HUES64 (cell line): ENCODE results near the gene IQCM.
"Not testable (repeated sequence)": the region's sequence is repeated elsewhere in the genome, so short reads cannot be mapped to it uniquely, and the experiment has no call there.

Experiments used
- H3K27ac ChIP-seq: 2 replicates; pipeline ENCODE4 v1.7.0; 2013; ENCODE audit warnings: low read depth, low read length, inconsistent platforms
- H3K27me3 ChIP-seq: 2 replicates; pipeline ENCODE4 v1.6.1; 2013; ENCODE audit warnings: mild to moderate bottlenecking, low read length; ENCODE audit not compliant: insufficient read depth
- H3K36me3 ChIP-seq: 2 replicates; pipeline ENCODE4 v1.6.1; 2013; ENCODE audit warnings: mild to moderate bottlenecking, low read length; ENCODE audit not compliant: insufficient read depth
- H3K4me1 ChIP-seq: 2 replicates; pipeline ENCODE4 v1.6.1; 2013; ENCODE audit warnings: mild to moderate bottlenecking, low read length, moderate library complexity; ENCODE audit not compliant: insufficient read depth
- H3K4me3 ChIP-seq: 2 replicates; pipeline ENCODE4 v1.5.1; 2013; ENCODE audit warnings: mild to moderate bottlenecking, low read length, moderate library complexity
- H3K9ac ChIP-seq: 2 replicates; pipeline ENCODE4 v1.6.1; 2013; ENCODE audit warnings: mild to moderate bottlenecking, low read depth, low read length
- H3K9me3 ChIP-seq: 2 replicates; pipeline ENCODE4 v1.6.1; 2013; ENCODE audit warnings: low read depth, low read length; ENCODE audit not compliant: insufficient read depth
- WGBS: fragments of 150-250, 120-280 bp; methylation state at CpG from one replicate; pipeline ENCODE4 v1.1.7; 2013; ENCODE audit warnings: missing lambda C conversion rate; 5-methylcytosine and 5-hydroxymethylcytosine counted together

IQCM gene

GRCh38 chr4:149518471-149518870 lies 297.2 kb downstream of the IQCM start:
- no peak overlapping the region for H3K9ac ChIP-seq
- no peak overlapping the region for H3K27ac ChIP-seq
- no peaks in the 10 kb centered on the region for H3K9me3 ChIP-seq
- no peaks in the 10 kb centered on the region for H3K36me3 ChIP-seq
- no peaks in the 10 kb centered on the region for H3K27me3 ChIP-seq
- H3K4me1 ChIP-seq: peaks cover 8% of the 10 kb centered on the region; the same call in 1 of the 2 replicates
- no peak overlapping the region for H3K4me3 ChIP-seq

GRCh38 chr4:149513081-149513480 lies 302.6 kb downstream of the IQCM start:
- no peaks in the 10 kb centered on the region for H3K36me3 ChIP-seq
- H3K27ac ChIP-seq: no peak overlapping the region
- H3K4me1 ChIP-seq: no peaks in the 10 kb centered on the region
- H3K9me3 ChIP-seq: peaks cover 6% of the 10 kb centered on the region; the same call in 1 of the 2 replicates
- H3K27me3 ChIP-seq: no peaks in the 10 kb centered on the region
- H3K4me3 ChIP-seq: no peak overlapping the region
- H3K9ac ChIP-seq: no peak overlapping the region

- no CpG with 5 or more reads among the region's 1 CpG for WGBS
- no peak overlapping the region for H3K27ac ChIP-seq
- H3K27me3 ChIP-seq: no peaks in the 10 kb centered on the region
- H3K4me3 ChIP-seq: no peak overlapping the region
- peaks cover 6% of the 10 kb centered on the region; the same call in 1 of the 2 replicates for H3K9me3 ChIP-seq
- H3K4me1 ChIP-seq: no peaks in the 10 kb centered on the region
- no peak overlapping the region for H3K9ac ChIP-seq
- H3K36me3 ChIP-seq: no peaks in the 10 kb centered on the region
Measured at GRCh38 chr4:149512501-149512900, 303.1 kb downstream of the IQCM start.

GRCh38 chr4:149511558-149512298 lies 303.9 kb downstream of the IQCM start:
- H3K4me1 ChIP-seq: no peaks in the 10 kb centered on the region
- H3K9ac ChIP-seq: no peak overlapping the region
- no peak overlapping the region for H3K27ac ChIP-seq
- no peak overlapping the region for H3K4me3 ChIP-seq
- WGBS: 91% methylated on average over 1 of the region's 2 CpGs
- no peaks in the 10 kb centered on the region for H3K36me3 ChIP-seq
- H3K27me3 ChIP-seq: no peaks in the 10 kb centered on the region
- H3K9me3 ChIP-seq: peaks cover 6% of the 10 kb centered on the region; the same call in 1 of the 2 replicates

GRCh38 chr4:149507309-149507708 lies 308.3 kb downstream of the IQCM start:
- H3K9ac ChIP-seq, H3K9me3 ChIP-seq, H3K4me1 ChIP-seq, H3K27me3 ChIP-seq, H3K27ac ChIP-seq, H3K36me3 ChIP-seq, H3K4me3 ChIP-seq: not testable (repeated sequence)
- WGBS: 95% methylated on average over 1 of the region's 1 CpG

GRCh38 chr4:149500806-149501205 lies 314.8 kb downstream of the IQCM start:
- Histone ChIP-seq H3K27ac (no peak overlapping the region), H3K36me3 (no peaks in the 10 kb centered on the region), H3K27me3 (no peaks in the 10 kb centered on the region), H3K9ac (no peak overlapping the region), H3K9me3 (0 out of 2 replicates have a peak, but pooled peaks cover 5% of the 10 kb centered on the region), H3K4me3 (no peak overlapping the region), H3K4me1 (no peaks in the 10 kb centered on the region)
- WGBS: 89% methylated on average over 1 of the region's 2 CpGs

GRCh38 chr4:149499726-149500125 lies 315.9 kb downstream of the IQCM start:
- no peaks in the 10 kb centered on the region for H3K36me3 ChIP-seq
- H3K4me1 ChIP-seq: no peaks in the 10 kb centered on the region
- H3K27me3 ChIP-seq: no peaks in the 10 kb centered on the region
- 92% methylated on average over 1 of the region's 2 CpGs for WGBS
- H3K9ac ChIP-seq: no peak overlapping the region
- H3K9me3 ChIP-seq: 0 out of 2 replicates have a peak, but pooled peaks cover 5% of the 10 kb centered on the region
- H3K27ac ChIP-seq: no peak overlapping the region
- H3K4me3 ChIP-seq: no peak overlapping the region

GRCh38 chr4:149498246-149498645 lies 317.4 kb downstream of the IQCM start:
- Histone ChIP-seq H3K4me3 (no peak overlapping the region), H3K27me3 (no peaks in the 10 kb centered on the region), H3K9me3 (0 out of 2 replicates have a peak, but pooled peaks cover 5% of the 10 kb centered on the region), H3K36me3 (no peaks in the 10 kb centered on the region), H3K4me1 (no peaks in the 10 kb centered on the region), H3K27ac (no peak overlapping the region), H3K9ac (no peak overlapping the region)
- 84% methylated on average over 3 of the region's 3 CpGs for WGBS

GRCh38 chr4:149493492-149493891 lies 322.2 kb downstream of the IQCM start:
- Histone ChIP-seq H3K9ac (no peak overlapping the region), H3K4me3 (no peak overlapping the region), H3K4me1 (no peaks in the 10 kb centered on the region), H3K27me3 (no peaks in the 10 kb centered on the region), H3K27ac (no peak overlapping the region), H3K36me3 (no peaks in the 10 kb centered on the region), H3K9me3 (0 out of 2 replicates have a peak, but pooled peaks cover 5% of the 10 kb centered on the region)
- 70% methylated on average over 2 of the region's 2 CpGs for WGBS

GRCh38 chr4:149489321-149489720 lies 326.3 kb downstream of the IQCM start:
- H3K27ac ChIP-seq: no peak overlapping the region
- no peaks in the 10 kb centered on the region for H3K27me3 ChIP-seq
- no peaks in the 10 kb centered on the region for H3K4me1 ChIP-seq
- H3K36me3 ChIP-seq: no peaks in the 10 kb centered on the region
- H3K9me3 ChIP-seq: no peaks in the 10 kb centered on the region
- H3K4me3 ChIP-seq: no peak overlapping the region
- no peak overlapping the region for H3K9ac ChIP-seq
- WGBS: no CpG with 5 or more reads among the region's 1 CpG

GRCh38 chr4:149486861-149487260 lies 328.8 kb downstream of the IQCM start:
- H3K4me1 ChIP-seq: no peaks in the 10 kb centered on the region
- H3K36me3 ChIP-seq: no peaks in the 10 kb centered on the region
- no peaks in the 10 kb centered on the region for H3K9me3 ChIP-seq
- H3K27ac ChIP-seq: no peak overlapping the region
- no peak overlapping the region for H3K9ac ChIP-seq
- no peak overlapping the region for H3K4me3 ChIP-seq
- no peaks in the 10 kb centered on the region for H3K27me3 ChIP-seq

GRCh38 chr4:149468669-149469068 lies 347.0 kb downstream of the IQCM start:
- H3K9me3 ChIP-seq: peaks cover 12% of the 10 kb centered on the region; the same call in 1 of the 2 replicates
- 97% methylated on average over 2 of the region's 3 CpGs for WGBS
- H3K36me3 ChIP-seq, H3K4me3 ChIP-seq, H3K27ac ChIP-seq, H3K9ac ChIP-seq, H3K27me3 ChIP-seq, H3K4me1 ChIP-seq: not testable (repeated sequence)
